Endothelial cell of umbilical vein (primary cell): ENCODE measurements around the gene ANKRD62. TPM values are rescaled to one million over a fixed set of nuclear protein-coding genes. Genes with fewer than 3 reads are reported as not detected.

Experiments used
- BruUV-seq: library from RNA; stranded (reverse); fragments of 400-500 nt; replicated peaks from 2 replicates; lab custom pipeline; 2021; lab: Mats Ljungman, UMichigan
- CTCF ChIA-PET: fragments of 300-600, 350-600 bp; sonication (Branson Sonifier 250); formaldehyde crosslinking; loops from one replicate; lab custom pipeline; 2021; ENCODE audit warnings: antibody characterized with exemption, inconsistent platforms; lab: Charles Lee
- POLR2A ChIA-PET: fragments of 300-600, 350-600 bp; sonication (Branson Sonifier 250); formaldehyde crosslinking; loops from one replicate; lab custom pipeline; 2021; ENCODE audit warnings: antibody characterized with exemption, inconsistent platforms; lab: Charles Lee
- DNase-seq: peaks from one replicate; pipeline ENCODE4 v3.0.0-alpha.2; 2011; ENCODE audit warnings: low read depth, low spot score
- FAIRE-seq: peaks from 2 replicates; lab custom pipeline; 2011; peaks lifted over from hg19 to GRCh38; lab: Jason Lieb, UNC
- H2AFZ ChIP-seq: 2 replicates; pipeline ENCODE4 v1.6.0; 2012; ENCODE audit warnings: low read depth, low read length, control low read depth, inconsistent platforms
- H3K27ac ChIP-seq: 2 replicates; pipeline ENCODE4 v1.5.1; 2011; ENCODE audit warnings: low read depth, mild to moderate bottlenecking, control low read depth, low read length, moderate library complexity; ENCODE audit not compliant: insufficient read depth
- H3K27me3 ChIP-seq, 2 experiments: 2 replicates each; pipeline versions ENCODE4 v1.6.0 to v1.6.1; 2011; ENCODE audit warnings: low read length in 2 of 2, mixed read lengths in 1 of 2; ENCODE audit not compliant: control insufficient read depth in 2 of 2, insufficient read depth in 2 of 2
- H3K36me3 ChIP-seq, 2 experiments: 2 replicates in 1 of 2; 3 replicates in 1 of 2; pipeline ENCODE4 v1.5.1; 2011; ENCODE audit warnings: low read length in 2 of 2, mild to moderate bottlenecking in 1 of 2, moderate library complexity in 1 of 2; ENCODE audit not compliant: control insufficient read depth in 2 of 2, insufficient read depth in 2 of 2; ENCODE audit errors: extremely low read depth in 1 of 2
- H3K4me1 ChIP-seq: 3 replicates; pipeline ENCODE4 v1.5.1; 2011; ENCODE audit warnings: mild to moderate bottlenecking, low read length; ENCODE audit not compliant: control insufficient read depth, insufficient read depth; ENCODE audit errors: extremely low read depth
- H3K4me2 ChIP-seq: 2 replicates; pipeline ENCODE4 v1.6.1; 2011; ENCODE audit warnings: low read length, control low read depth, mixed read lengths; ENCODE audit not compliant: insufficient read depth
- H3K4me3 ChIP-seq, 3 experiments: fragments of 200-600 bp in 1 of 3; sonication (generic), shearing (Covaris generic) in 1 of 3; replicated peaks in 1 of 3; 2 replicates each; pipeline ENCODE4 v1.5.1; 2011 to 2016; ENCODE audit warnings: control low read depth in 3 of 3, low read length in 3 of 3, mild to moderate bottlenecking in 2 of 3, inconsistent platforms in 1 of 3, low read depth in 1 of 3, moderate library complexity in 1 of 3; ENCODE audit not compliant: insufficient read depth in 1 of 3
- H3K79me2 ChIP-seq: 2 replicates; pipeline ENCODE4 v1.6.0; 2012; ENCODE audit warnings: low read length, inconsistent platforms; ENCODE audit not compliant: control insufficient read depth, insufficient read depth
- H3K9ac ChIP-seq: replicated peaks from 2 replicates; pipeline ENCODE3; 2011; ENCODE audit warnings: low read length, control low read depth; ENCODE audit not compliant: insufficient read depth; ENCODE audit errors: extremely low read depth
- H3K9me1 ChIP-seq: replicated peaks from 3 replicates; pipeline ENCODE4 v1.6.0; 2011; ENCODE audit warnings: mild to moderate bottlenecking, low read length; ENCODE audit not compliant: control insufficient read depth, insufficient read depth; ENCODE audit errors: extremely low read depth
- H3K9me3 ChIP-seq: replicated peaks from 2 replicates; pipeline ENCODE4 v1.5.1; 2012; ENCODE audit warnings: low read length, inconsistent platforms; ENCODE audit not compliant: control insufficient read depth, insufficient read depth
- H4K20me1 ChIP-seq: replicated peaks from 2 replicates; pipeline ENCODE3; 2011; ENCODE audit warnings: mild to moderate bottlenecking, low read length; ENCODE audit not compliant: control insufficient read depth, insufficient read depth; ENCODE audit errors: extremely low read depth
- FOS ChIP-seq: IDR thresholded peaks from 2 replicates; pipeline ENCODE4 v1.6.1; 2011; ENCODE audit warnings: mild to moderate bottlenecking, low read length, moderate library complexity, borderline replicate concordance; ENCODE audit not compliant: insufficient read depth
- GATA2 ChIP-seq: IDR thresholded peaks from 2 replicates; pipeline ENCODE4 v1.7.0; 2011; ENCODE audit warnings: low read depth, mild to moderate bottlenecking, moderate library complexity, mixed read lengths, low read length; ENCODE audit not compliant: insufficient read length, insufficient read depth
- JUN ChIP-seq: IDR thresholded peaks from 2 replicates; pipeline ENCODE4 v1.6.1; 2011; ENCODE audit warnings: borderline replicate concordance, low read depth; ENCODE audit not compliant: insufficient read length, insufficient read depth
- POLR2AphosphoS5 ChIP-seq: IDR thresholded peaks from 2 replicates; pipeline ENCODE4 v1.6.1; 2012; ENCODE audit warnings: low read depth, mild to moderate bottlenecking, control low read depth, low read length, moderate library complexity; ENCODE audit not compliant: insufficient read depth
- dilution Hi-C: fragments of 300-500 bp; cut with MboI; formaldehyde crosslinking; loops from one replicate; pipeline ENCODE4 v1.15.0; 2019; ENCODE audit warnings: low sequenced_read_pairs; ENCODE audit not compliant: extremely low pct_ligation_motif_present
- intact Hi-C: fragments of 100-400 bp; cut with micrococcal nuclease; formaldehyde crosslinking; loops from one replicate; pipeline ENCODE4 v1.10.0; 2022
- polyA plus RNA-seq, 4 experiments: library from polyadenylated mRNA; depleted of rRNA in 3 of 4; stranded (reverse) in 3 of 4; unstranded in 1 of 4; fragments of >200 nt; gene quantifications; 2 replicates each; pipeline versions ENCODE4 v1.2.1 to v1.2.3, GENCODE V29; 2011 to 2012; ENCODE audit warnings: missing spikeins in 1 of 4
- total RNA-seq: library from RNA; stranded (reverse); gene quantifications from 2 replicates; pipeline ENCODE4 v1.2.3, GENCODE V29; 2021
- TF ChIP-seq, protein P1 (sequence below), 2 donors: IDR thresholded peaks; 1 replicate in 1 of 2; 2 replicates in 1 of 2; pipeline ENCODE4 v1.5.1; 2011; ENCODE audit warnings: low read length in 2 of 2, mild to moderate bottlenecking in 2 of 2, moderate library complexity in 2 of 2, control low read depth in 1 of 2, inconsistent platforms in 1 of 2, low read depth in 1 of 2; ENCODE audit not compliant: insufficient read depth in 1 of 2; ENCODE audit errors: extremely low read depth in 1 of 2
- TF ChIP-seq, protein P2 (sequence below): IDR thresholded peaks from 2 replicates; pipeline ENCODE4 v1.6.1; 2011; ENCODE audit not compliant: insufficient read depth, insufficient read length

Gene ANKRD62
- total and polyA plus RNA-seq, 2 donors (not counting 3 experiments of a cell fraction or from before 2014, with no cell fraction given), result not detected

GRCh38 chr18:12060182-12060870, 33.3 kb upstream of the ANKRD62 start:
- no peak for TF ChIP-seq FOS
- TF ChIP-seq, protein P1, sequence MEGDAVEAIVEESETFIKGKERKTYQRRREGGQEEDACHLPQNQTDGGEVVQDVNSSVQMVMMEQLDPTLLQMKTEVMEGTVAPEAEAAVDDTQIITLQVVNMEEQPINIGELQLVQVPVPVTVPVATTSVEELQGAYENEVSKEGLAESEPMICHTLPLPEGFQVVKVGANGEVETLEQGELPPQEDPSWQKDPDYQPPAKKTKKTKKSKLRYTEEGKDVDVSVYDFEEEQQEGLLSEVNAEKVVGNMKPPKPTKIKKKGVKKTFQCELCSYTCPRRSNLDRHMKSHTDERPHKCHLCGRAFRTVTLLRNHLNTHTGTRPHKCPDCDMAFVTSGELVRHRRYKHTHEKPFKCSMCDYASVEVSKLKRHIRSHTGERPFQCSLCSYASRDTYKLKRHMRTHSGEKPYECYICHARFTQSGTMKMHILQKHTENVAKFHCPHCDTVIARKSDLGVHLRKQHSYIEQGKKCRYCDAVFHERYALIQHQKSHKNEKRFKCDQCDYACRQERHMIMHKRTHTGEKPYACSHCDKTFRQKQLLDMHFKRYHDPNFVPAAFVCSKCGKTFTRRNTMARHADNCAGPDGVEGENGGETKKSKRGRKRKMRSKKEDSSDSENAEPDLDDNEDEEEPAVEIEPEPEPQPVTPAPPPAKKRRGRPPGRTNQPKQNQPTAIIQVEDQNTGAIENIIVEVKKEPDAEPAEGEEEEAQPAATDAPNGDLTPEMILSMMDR (IDR thresholded peaks at IDR 0.05; ENCODE audit: extremely low read depth in 1 of 2, insufficient read depth in 1 of 2, low read depth in 1 of 2, low read length in 2 of 2), result no peak
- no peak for TF ChIP-seq GATA2
- no peak for TF ChIP-seq JUN
- TF ChIP-seq POLR2AphosphoS5, result no peak
- TF ChIP-seq, protein P2, sequence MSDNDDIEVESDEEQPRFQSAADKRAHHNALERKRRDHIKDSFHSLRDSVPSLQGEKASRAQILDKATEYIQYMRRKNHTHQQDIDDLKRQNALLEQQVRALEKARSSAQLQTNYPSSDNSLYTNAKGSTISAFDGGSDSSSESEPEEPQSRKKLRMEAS, result no peak
- dilution Hi-C loops (no loop called here), intact Hi-C loops (no loop called here)
- H3K36me3 ChIP-seq, result no peaks in the 10 kb centered on the region
- no peaks in the 10 kb centered on the region for H3K27me3 ChIP-seq
- no peaks in the 10 kb centered on the region for H4K20me1 ChIP-seq
- no TSS peak for BruUV-seq
- H3K9ac ChIP-seq, result no peak overlapping the region
- H3K79me2 ChIP-seq, result no peaks in the 10 kb centered on the region
- H2AFZ ChIP-seq, result no peak overlapping the region
- no peak overlapping the region for H3K4me3 ChIP-seq
- no peaks in the 10 kb centered on the region for H3K9me1 ChIP-seq
- H3K4me2 ChIP-seq, result no peak overlapping the region
- ChIA-PET CTCF (no interaction called here), POLR2A (no interaction called here)
- H3K4me1 ChIP-seq, result no peaks in the 10 kb centered on the region
- DNase-seq, result no peak
- no peak for FAIRE-seq
- no peak overlapping the region for H3K27ac ChIP-seq
- no peaks in the 10 kb centered on the region for H3K9me3 ChIP-seq
